Measurements from ENCODE around the gene OGFOD3.

DNA sequence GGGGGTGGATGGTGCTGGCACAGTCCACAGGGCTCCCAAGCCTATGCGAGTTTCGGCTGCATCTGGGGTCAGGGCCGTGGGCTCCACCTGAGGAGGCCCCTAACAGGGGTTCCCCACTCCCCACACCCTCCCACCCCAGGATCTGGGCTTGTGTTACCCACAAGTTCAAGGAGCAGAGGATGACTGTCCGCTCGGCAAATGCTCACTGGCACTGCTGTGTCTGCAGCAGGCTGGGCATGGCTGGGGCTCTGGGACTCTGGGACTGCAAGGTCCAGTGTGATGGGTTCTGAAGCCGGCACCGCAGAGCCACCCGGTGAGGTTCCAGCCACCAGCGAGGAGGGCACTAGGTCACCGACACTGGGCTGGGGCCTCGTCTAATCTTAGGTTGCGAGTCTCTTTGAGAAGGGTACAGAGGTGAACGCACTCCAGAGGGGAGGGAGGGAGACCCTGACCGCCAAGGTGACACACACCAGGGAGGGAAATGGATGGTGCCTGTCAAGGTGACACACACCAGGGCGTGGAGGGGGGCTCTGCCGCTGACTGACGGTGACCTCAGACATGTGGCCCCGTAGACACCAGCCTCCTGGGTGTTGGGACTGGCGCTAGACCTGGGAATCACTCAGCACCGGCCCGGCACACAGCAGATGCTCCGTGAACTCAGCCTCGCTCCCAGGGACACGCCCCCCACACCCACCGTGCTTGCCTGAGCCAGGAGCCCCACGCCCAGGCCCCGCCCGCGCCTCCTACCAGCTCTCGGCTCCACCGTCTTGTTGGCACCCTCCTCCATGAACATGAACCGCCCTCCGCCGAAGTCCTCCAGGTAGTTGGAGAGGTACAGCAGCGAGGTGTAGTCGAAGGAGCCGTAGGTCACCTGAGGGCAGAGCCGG is 20.7 kb downstream of the OGFOD3 start:
- TF ChIP-seq, protein P1, sequence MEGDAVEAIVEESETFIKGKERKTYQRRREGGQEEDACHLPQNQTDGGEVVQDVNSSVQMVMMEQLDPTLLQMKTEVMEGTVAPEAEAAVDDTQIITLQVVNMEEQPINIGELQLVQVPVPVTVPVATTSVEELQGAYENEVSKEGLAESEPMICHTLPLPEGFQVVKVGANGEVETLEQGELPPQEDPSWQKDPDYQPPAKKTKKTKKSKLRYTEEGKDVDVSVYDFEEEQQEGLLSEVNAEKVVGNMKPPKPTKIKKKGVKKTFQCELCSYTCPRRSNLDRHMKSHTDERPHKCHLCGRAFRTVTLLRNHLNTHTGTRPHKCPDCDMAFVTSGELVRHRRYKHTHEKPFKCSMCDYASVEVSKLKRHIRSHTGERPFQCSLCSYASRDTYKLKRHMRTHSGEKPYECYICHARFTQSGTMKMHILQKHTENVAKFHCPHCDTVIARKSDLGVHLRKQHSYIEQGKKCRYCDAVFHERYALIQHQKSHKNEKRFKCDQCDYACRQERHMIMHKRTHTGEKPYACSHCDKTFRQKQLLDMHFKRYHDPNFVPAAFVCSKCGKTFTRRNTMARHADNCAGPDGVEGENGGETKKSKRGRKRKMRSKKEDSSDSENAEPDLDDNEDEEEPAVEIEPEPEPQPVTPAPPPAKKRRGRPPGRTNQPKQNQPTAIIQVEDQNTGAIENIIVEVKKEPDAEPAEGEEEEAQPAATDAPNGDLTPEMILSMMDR (IDR thresholded peaks at IDR 0.05; ENCODE audit: insufficient read depth, low read length, poor library complexity, severe bottlenecking), result no peak
- TF ChIP-seq EZH2phosphoT487 (conservative IDR thresholded peaks at IDR 0.05; ENCODE audit: low read length), result no peak

Measured in SU-DHL-6 (cell line).